Spleen (tissue), 11 donors: ENCODE measurements around the gene HIVEP3. TPM values are rescaled to one million over a fixed set of nuclear protein-coding genes. Genes with fewer than 3 reads are reported as not detected.

Experiments used
- DNase-seq: peaks from one replicate; pipeline ENCODE4 v3.0.0-alpha.2; 2020
- H3K27ac ChIP-seq, 8 donors: fragments of 200-600 bp; sonication (generic) in 7 of 8; 1 replicate in 4 of 8; 2 replicates in 4 of 8; pipeline versions ENCODE4 v1.5.0 to v1.8.0; 2016 to 2021; ENCODE audit warnings: inconsistent platforms in 4 of 8, mild to moderate bottlenecking in 4 of 8, moderate library complexity in 1 of 8
- H3K27me3 ChIP-seq, 7 donors: fragments of 200-600 bp; sonication (generic) in 6 of 7; replicated peaks in 1 of 7; 1 replicate in 4 of 7; 2 replicates in 3 of 7; pipeline versions ENCODE4 v1.5.0 to v1.8.0; 2016 to 2021; ENCODE audit warnings: inconsistent platforms in 3 of 7, mild to moderate bottlenecking in 1 of 7
- H3K36me3 ChIP-seq, 6 donors: fragments of 200-600 bp; sonication (generic) in 5 of 6; 1 replicate in 4 of 6; 2 replicates in 2 of 6; pipeline versions ENCODE4 v1.5.0 to v1.8.0; 2016 to 2021; ENCODE audit warnings: inconsistent platforms in 2 of 6
- H3K4me1 ChIP-seq, 6 donors: fragments of 200-600 bp; sonication (generic) in 5 of 6; 1 replicate in 3 of 6; 2 replicates in 3 of 6; pipeline versions ENCODE4 v1.5.0 to v1.8.0; 2016 to 2021; ENCODE audit warnings: inconsistent platforms in 3 of 6
- H3K4me3 ChIP-seq, 8 donors: fragments of 200-600 bp; sonication (generic) in 7 of 8; 1 replicate in 4 of 8; 2 replicates in 4 of 8; pipeline versions ENCODE4 v1.5.0 to v1.8.0; 2016 to 2021; ENCODE audit warnings: inconsistent platforms in 4 of 8, mild to moderate bottlenecking in 4 of 8, moderate library complexity in 2 of 8
- H3K9me3 ChIP-seq, 8 donors: fragments of 200-600 bp; sonication (generic) in 7 of 8; 1 replicate in 4 of 8; 2 replicates in 4 of 8; pipeline versions ENCODE4 v1.5.0 to v1.8.0; 2016 to 2021; ENCODE audit warnings: inconsistent platforms in 4 of 8
- POLR2A ChIP-seq, 3 donors: fragments of 450-650 bp; IDR thresholded peaks; one replicate each; pipeline ENCODE4 v1.5.1; 2017; ENCODE audit warnings: antibody characterized with exemption in 3 of 3, mild to moderate bottlenecking in 1 of 3
- POLR2AphosphoS5 ChIP-seq, 3 donors: sonication (generic); formaldehyde crosslinking; IDR thresholded peaks; one replicate each; pipeline ENCODE4 v1.5.1; 2017; ENCODE audit warnings: antibody characterized with exemption in 3 of 3
- WGBS, 5 donors: extraction: QIAGEN DNeasy Blood & Tissue Kit in 3 of 5; methylation state at CpG; one replicate each; pipeline versions ENCODE4 v1.1.5 to v1.1.7; 2013 to 2018; 5-methylcytosine and 5-hydroxymethylcytosine counted together
- intact Hi-C: fragments of 100-400 bp; cut with DNase I; formaldehyde crosslinking; loops from one replicate; pipeline ENCODE4 v1.15.0; 2023; ENCODE audit warnings: low total_unique reads
- polyA plus RNA-seq, 3 donors: library from polyadenylated mRNA; stranded (reverse); fragments of 200-250 nt; gene quantifications; one replicate each; pipeline ENCODE4 v1.2.1, GENCODE V29; 2013
- total RNA-seq, 7 donors: library from RNA; depleted of rRNA in 3 of 7; stranded (reverse); fragments of >200 nt in 3 of 7; fragmentation: NEBNext Ultra II Directional in 4 of 7; extraction: Animal tissue kit (Norgen Biotek cat#: 25700) in 4 of 7; gene quantifications; one replicate each; pipeline versions ENCODE4 v1.1.0 to v1.2.1, GENCODE V29; 2016 to 2021
- TF ChIP-seq, protein P1 (sequence below), 11 experiments: fragments of 200-600 bp in 7 of 11; fragments of 450-650 bp in 4 of 11; sonication (generic) in 4 of 11; IDR thresholded peaks in 8 of 11; conservative IDR thresholded peaks in 3 of 11; 1 replicate in 7 of 11; 2 replicates in 4 of 11; pipeline versions ENCODE4 v1.4.0 to v1.8.0; 2016 to 2021; ENCODE audit warnings: antibody characterized with exemption in 11 of 11, inconsistent platforms in 4 of 11, mild to moderate bottlenecking in 1 of 11
- donor health status: healthy with polysubstance abuse.
- donor health status: DM: no; HTN: no; CAD: no; lungs with moderate emphysema.
- donor health status: DM: no; HTN: no; CAD: no.
- donor health status: Bipolar disorder and iron deficiency.
- donor health status: healthy.
- donor health status: DM: no; HTN: no; CAD: no.
- donor health status: DM: yes; HTN: yes; CAD: no.

Gene HIVEP3
- total and polyA plus RNA-seq, 10 donors = 2.4 to 21.2 (median 8.2) TPM

DNA sequence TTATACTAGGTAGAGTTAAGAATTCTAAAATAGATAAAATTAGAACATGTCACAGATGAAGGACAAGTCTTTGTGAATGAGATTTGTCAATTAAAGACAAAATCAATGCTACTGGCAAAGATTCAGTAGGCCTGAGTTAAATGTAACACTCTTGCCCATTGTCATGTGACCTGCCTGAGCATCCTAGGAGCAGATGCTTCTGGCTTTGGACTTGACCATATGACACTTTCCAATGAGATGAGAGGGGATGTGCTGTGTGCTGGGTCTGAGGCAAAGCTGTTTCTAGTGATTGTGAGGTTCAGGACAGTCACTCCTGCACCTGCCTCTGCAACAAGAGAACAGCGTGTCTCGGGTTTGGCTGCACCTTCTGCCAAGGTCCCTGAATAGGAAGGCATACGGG is 144.9 kb downstream of the HIVEP3 start:
- H3K4me3 ChIP-seq = no peak overlapping the region
- intact Hi-C loops = no loop called here
- no peaks in the 10 kb centered on the region for H3K36me3 ChIP-seq
- H3K4me1 ChIP-seq = peaks cover 0 to 28% (median 5%) of the 10 kb centered on the region in 6 donors
- 58 to 98% (median 85%) methylated on average over 3 of the region's 3 CpGs for WGBS, 5 donors
- TF ChIP-seq POLR2A (IDR thresholded peaks at IDR 0.05) = no peak
- TF ChIP-seq POLR2AphosphoS5 (IDR thresholded peaks at IDR 0.05) = no peak
- TF ChIP-seq, protein P1, sequence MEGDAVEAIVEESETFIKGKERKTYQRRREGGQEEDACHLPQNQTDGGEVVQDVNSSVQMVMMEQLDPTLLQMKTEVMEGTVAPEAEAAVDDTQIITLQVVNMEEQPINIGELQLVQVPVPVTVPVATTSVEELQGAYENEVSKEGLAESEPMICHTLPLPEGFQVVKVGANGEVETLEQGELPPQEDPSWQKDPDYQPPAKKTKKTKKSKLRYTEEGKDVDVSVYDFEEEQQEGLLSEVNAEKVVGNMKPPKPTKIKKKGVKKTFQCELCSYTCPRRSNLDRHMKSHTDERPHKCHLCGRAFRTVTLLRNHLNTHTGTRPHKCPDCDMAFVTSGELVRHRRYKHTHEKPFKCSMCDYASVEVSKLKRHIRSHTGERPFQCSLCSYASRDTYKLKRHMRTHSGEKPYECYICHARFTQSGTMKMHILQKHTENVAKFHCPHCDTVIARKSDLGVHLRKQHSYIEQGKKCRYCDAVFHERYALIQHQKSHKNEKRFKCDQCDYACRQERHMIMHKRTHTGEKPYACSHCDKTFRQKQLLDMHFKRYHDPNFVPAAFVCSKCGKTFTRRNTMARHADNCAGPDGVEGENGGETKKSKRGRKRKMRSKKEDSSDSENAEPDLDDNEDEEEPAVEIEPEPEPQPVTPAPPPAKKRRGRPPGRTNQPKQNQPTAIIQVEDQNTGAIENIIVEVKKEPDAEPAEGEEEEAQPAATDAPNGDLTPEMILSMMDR (IDR thresholded peaks at IDR 0.05 in 8 of 11, conservative IDR thresholded peaks at IDR 0.05 in 3 of 11) = no peak
- H3K9me3 ChIP-seq = no peaks in the 10 kb centered on the region
- no peak for DNase-seq
- no peaks in the 10 kb centered on the region for H3K27me3 ChIP-seq
- H3K27ac ChIP-seq = no peak overlapping the region

DNA sequence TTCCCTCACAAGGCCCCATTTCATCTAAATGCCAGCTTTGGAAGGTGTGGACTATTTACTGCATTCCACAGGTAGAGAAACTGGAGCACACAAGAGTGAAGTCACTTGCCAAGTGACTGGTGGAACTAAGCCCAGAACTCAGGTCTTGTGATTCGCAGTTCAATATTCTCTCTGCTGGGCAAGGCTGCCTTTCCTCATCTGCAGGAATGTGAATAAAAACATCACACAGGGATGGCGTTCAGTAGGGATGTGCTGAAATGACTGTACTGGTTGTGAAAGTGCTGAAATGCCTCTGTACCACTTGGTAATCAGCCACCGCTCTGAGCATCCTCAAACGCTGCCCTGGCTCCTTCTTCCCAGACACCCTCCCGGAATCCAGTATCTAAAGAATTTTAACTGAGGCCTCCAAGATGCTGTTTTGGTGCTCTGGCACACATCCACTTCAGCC is 145.6 kb downstream of the HIVEP3 start:
- intact Hi-C loops = no loop called here
- H3K9me3 ChIP-seq = no peaks in the 10 kb centered on the region
- no peak overlapping the region for H3K4me3 ChIP-seq
- no peak for DNase-seq
- no peaks in the 10 kb centered on the region for H3K27me3 ChIP-seq
- peaks cover 0 to 35% (median 12%) of the 10 kb centered on the region in 6 donors for H3K4me1 ChIP-seq
- TF ChIP-seq, protein P1 (IDR thresholded peaks at IDR 0.05 in 8 of 11, conservative IDR thresholded peaks at IDR 0.05 in 3 of 11) = no peak
- TF ChIP-seq POLR2AphosphoS5 (IDR thresholded peaks at IDR 0.05) (no peak), POLR2A (IDR thresholded peaks at IDR 0.05) (no peak)
- WGBS, 5 donors = 68 to 89% (median 88%) methylated on average over 5 of the region's 5 CpGs
- no peak overlapping the region for H3K27ac ChIP-seq
- H3K36me3 ChIP-seq = no peaks in the 10 kb centered on the region

DNA sequence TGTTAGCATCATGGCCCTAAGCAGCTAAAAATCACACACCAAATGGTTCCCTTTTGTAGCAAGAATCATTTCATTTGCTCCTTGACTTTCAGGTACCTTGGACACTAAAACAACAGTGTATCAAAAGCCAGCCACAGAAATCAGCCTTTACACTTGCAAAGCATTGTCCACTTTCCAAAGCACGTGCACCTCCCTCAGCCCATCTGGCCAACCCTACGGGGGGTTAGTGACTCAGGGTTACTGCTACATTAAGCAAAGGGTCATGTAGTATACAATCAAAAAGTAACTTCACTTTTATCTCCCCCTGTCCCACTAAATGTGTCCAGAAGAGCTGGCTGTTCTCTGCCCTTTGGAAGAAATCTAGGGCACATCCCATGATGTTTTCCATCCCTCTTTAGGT is 149.7 kb downstream of the HIVEP3 start:
- Histone ChIP-seq H3K9me3 (no peaks in the 10 kb centered on the region), H3K4me1 (peaks cover 10 to 71% (median 47%) of the 10 kb centered on the region in 6 donors), H3K4me3 (no peak overlapping the region), H3K27me3 (no peaks in the 10 kb centered on the region), H3K27ac (peak overlapping the region in 6 of 8 donors; percentile 26 to 78 (median 74)), H3K36me3 (no peaks in the 10 kb centered on the region)
- intact Hi-C loops = no loop called here
- TF ChIP-seq, protein P1 (IDR thresholded peaks at IDR 0.05 in 8 of 11, conservative IDR thresholded peaks at IDR 0.05 in 3 of 11) = no peak
- no peak for TF ChIP-seq POLR2AphosphoS5 (IDR thresholded peaks at IDR 0.05)
- no peak for TF ChIP-seq POLR2A (IDR thresholded peaks at IDR 0.05)
- WGBS, 5 donors = 61 to 84% (median 64%) methylated on average over 2 of the region's 2 CpGs
- no peak for DNase-seq

DNA sequence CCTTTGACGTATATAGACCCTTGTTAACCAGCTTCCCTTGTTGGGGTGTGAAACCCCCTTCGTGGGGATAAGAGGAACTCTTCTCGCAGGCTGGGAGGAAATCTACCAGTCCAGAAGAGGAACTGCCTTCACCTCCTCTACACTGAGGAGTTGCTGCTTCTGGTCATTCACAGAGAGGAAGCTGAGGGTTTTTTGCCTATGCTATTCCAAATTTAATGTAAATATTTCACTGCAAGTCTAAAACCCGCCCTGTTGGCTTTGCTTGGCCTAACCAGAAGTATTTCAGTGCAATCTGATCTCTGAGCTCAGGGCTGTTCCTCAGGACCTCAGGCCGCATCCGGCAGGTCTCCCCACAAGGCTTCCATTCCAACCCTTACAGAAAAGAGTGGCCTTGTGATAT is 150.1 kb downstream of the HIVEP3 start:
- Histone ChIP-seq H3K4me1 (peaks cover 10 to 76% (median 49%) of the 10 kb centered on the region in 6 donors), H3K27me3 (no peaks in the 10 kb centered on the region), H3K27ac (peak overlapping the region in 7 of 8 donors; percentile 12 to 78 (median 74)), H3K4me3 (no peak overlapping the region), H3K36me3 (no peaks in the 10 kb centered on the region), H3K9me3 (no peaks in the 10 kb centered on the region)
- no peak for DNase-seq
- WGBS, 5 donors = 28 to 46% (median 43%) methylated on average over 6 of the region's 6 CpGs
- TF ChIP-seq POLR2A (IDR thresholded peaks at IDR 0.05) (no peak), POLR2AphosphoS5 (IDR thresholded peaks at IDR 0.05) (no peak)
- TF ChIP-seq, protein P1 (IDR thresholded peaks at IDR 0.05 in 8 of 11, conservative IDR thresholded peaks at IDR 0.05 in 3 of 11) = no peak
- intact Hi-C loops = no loop called here
